HepG2 (cell line): Measurements from ENCODE around the gene PPDPF. TPM values are rescaled to one million over a fixed set of nuclear protein-coding genes. Genes with fewer than 3 reads are reported as not detected.

Experiments
- AKNA ChIP-seq: sonication (generic); formaldehyde crosslinking; IDR thresholded peaks from 2 replicates; pipeline ENCODE4 v1.4.0; 2020; ENCODE audit warnings: missing genetic modification reagents, borderline replicate concordance
- BORCS8-MEF2B ChIP-seq: sonication (generic); formaldehyde crosslinking; IDR thresholded peaks from 2 replicates; pipeline ENCODE4 v1.8.0; 2022; ENCODE audit warnings: mild to moderate bottlenecking, missing genetic modification reagents
- FOXA1 ChIP-seq, 2 experiments: fragments of 450-650 bp in 1 of 2; sonication (generic) in 1 of 2; formaldehyde crosslinking in 1 of 2; IDR thresholded peaks; 2 replicates each; pipeline versions ENCODE4 v1.4.0 to v1.6.1; 2016 to 2020; ENCODE audit warnings: missing genetic modification reagents in 1 of 2
- GATA4 ChIP-seq: sonication (generic); IDR thresholded peaks from 2 replicates; pipeline ENCODE4 v1.6.1; 2016; ENCODE audit warnings: antibody characterized with exemption, low read depth, borderline replicate concordance
- JUN ChIP-seq: sonication (generic); formaldehyde crosslinking; IDR thresholded peaks from 2 replicates; pipeline ENCODE4 v1.4.0; 2020; ENCODE audit warnings: mild to moderate bottlenecking, missing genetic modification reagents
- MYPOP ChIP-seq: sonication (generic); formaldehyde crosslinking; IDR thresholded peaks from 2 replicates; pipeline ENCODE4 v1.8.1; 2023; ENCODE audit warnings: mild to moderate bottlenecking, moderate library complexity, missing genetic modification reagents
- RCOR2 ChIP-seq: IDR thresholded peaks from 2 replicates; pipeline ENCODE4 v1.6.1; 2016; ENCODE audit warnings: missing biosample characterization, missing genetic modification reagents
- TBP ChIP-seq: sonication (generic); formaldehyde crosslinking; IDR thresholded peaks from 2 replicates; pipeline ENCODE4 v1.5.0; 2020; ENCODE audit warnings: missing genetic modification reagents
- THRA ChIP-seq: sonication (generic); formaldehyde crosslinking; IDR thresholded peaks from 2 replicates; pipeline ENCODE4 v1.4.0; 2020; ENCODE audit warnings: missing genetic modification reagents, borderline replicate concordance
- THYN1 ChIP-seq: sonication (generic); formaldehyde crosslinking; IDR thresholded peaks from 2 replicates; pipeline ENCODE4 v1.8.1; 2023; ENCODE audit warnings: low read depth, mild to moderate bottlenecking, moderate library complexity, missing genetic modification reagents, borderline replicate concordance
- YEATS2 ChIP-seq: sonication (generic); formaldehyde crosslinking; IDR thresholded peaks from 2 replicates; pipeline ENCODE4 v1.4.0; 2020; ENCODE audit warnings: missing genetic modification reagents, borderline replicate concordance
- ZFP62 ChIP-seq: sonication (generic); formaldehyde crosslinking; IDR thresholded peaks from 2 replicates; pipeline ENCODE4 v1.4.0; 2020; ENCODE audit warnings: missing genetic modification reagents
- ZNF160 ChIP-seq: sonication (generic); formaldehyde crosslinking; IDR thresholded peaks from 2 replicates; pipeline ENCODE4 v1.8.0; 2022; ENCODE audit warnings: mild to moderate bottlenecking, inconsistent platforms, missing genetic modification reagents
- ZNF282 ChIP-seq: fragments of 450-650 bp; IDR thresholded peaks from 2 replicates; pipeline ENCODE4 v1.6.1; 2018; ENCODE audit not compliant: partially characterized antibody
- ZNF33A ChIP-seq: sonication (generic); formaldehyde crosslinking; IDR thresholded peaks from 2 replicates; pipeline ENCODE4 v1.5.1; 2020; ENCODE audit warnings: missing genetic modification reagents, mild to moderate bottlenecking, moderate library complexity, borderline replicate concordance
- ZNF432 ChIP-seq: sonication (generic); formaldehyde crosslinking; IDR thresholded peaks from 2 replicates; pipeline ENCODE4 v1.5.0; 2020; ENCODE audit warnings: missing genetic modification reagents, mild to moderate bottlenecking, borderline replicate concordance
- ZNF768 ChIP-seq: sonication (generic); formaldehyde crosslinking; IDR thresholded peaks from 2 replicates; pipeline ENCODE4 v1.4.0; 2020; ENCODE audit warnings: missing genetic modification reagents
- polyA plus RNA-seq, 8 experiments: library from polyadenylated mRNA; depleted of rRNA in 3 of 8; stranded (reverse) in 7 of 8; unstranded in 1 of 8; fragments of >200 nt; fragmentation: Illumina TruSeq in 4 of 8; extraction: Trizol in 4 of 8; gene quantifications; 2 replicates each; pipeline versions ENCODE4 v1.2.1 to v1.2.3, GENCODE V29; 2011 to 2016; ENCODE audit warnings: low read depth in 4 of 8, missing spikeins in 1 of 8, mixed read lengths in 1 of 8; ENCODE audit not compliant: insufficient read depth in 1 of 8
- total RNA-seq, 5 experiments: library from RNA; depleted of rRNA; stranded (reverse); fragments of >200 nt; fragmentation: Illumina TruSeq; extraction: Trizol; gene quantifications; 2 replicates each; pipeline ENCODE4 v1.2.3, GENCODE V29; 2016; ENCODE audit warnings: low read depth in 1 of 5
- TF ChIP-seq, protein P1 (sequence below): sonication (generic); formaldehyde crosslinking; IDR thresholded peaks from 2 replicates; pipeline ENCODE4 v1.5.0; 2020; ENCODE audit warnings: missing genetic modification reagents, mild to moderate bottlenecking, borderline replicate concordance
- TF ChIP-seq, protein P2 (sequence below): sonication (generic); IDR thresholded peaks from 2 replicates; pipeline ENCODE4 v1.6.1; 2016; ENCODE audit warnings: low read depth, borderline replicate concordance

The PPDPF gene
- total and polyA plus RNA-seq, 2 of the 13 experiments (the other 11 are each of a cell fraction or from before 2014, with no cell fraction given): 1.8 to 7.0 TPM

DNA sequence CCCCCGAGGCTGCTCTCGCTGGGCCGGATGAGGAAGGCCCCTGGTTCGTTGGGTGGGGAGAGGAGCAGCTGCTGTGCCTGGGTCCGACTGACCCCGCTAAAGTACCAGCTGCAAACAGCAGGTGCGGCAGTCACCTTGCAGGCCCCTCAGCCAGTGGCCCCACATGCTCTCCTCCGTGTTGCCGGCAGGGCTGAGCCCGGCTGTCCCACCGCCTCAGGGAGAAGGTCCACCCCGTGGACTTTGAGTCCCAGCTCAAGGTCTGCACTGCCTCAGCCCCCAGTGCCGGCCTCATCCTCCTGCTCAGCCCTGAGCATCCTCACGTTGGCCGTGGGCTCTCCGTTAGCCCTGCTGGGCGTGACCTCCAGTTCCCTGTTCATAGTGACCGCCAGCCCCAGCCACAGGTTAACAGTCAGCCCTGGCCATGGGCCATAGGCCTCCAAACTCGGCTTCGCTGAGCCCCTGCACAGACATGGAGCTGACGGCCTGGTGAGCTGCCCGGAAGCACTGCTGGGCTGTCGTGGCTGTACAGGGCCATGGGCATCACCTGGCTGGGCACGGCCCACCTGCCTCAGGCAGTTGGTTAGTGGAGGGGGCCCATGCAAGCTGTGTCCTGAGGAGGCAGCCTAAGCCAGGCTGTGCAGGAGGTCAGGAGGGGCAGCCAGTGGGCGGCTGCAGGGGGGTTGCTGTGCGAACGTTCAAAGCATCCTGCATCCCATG, 23.8 kb downstream of the PPDPF start (continued):
- no peak for TF ChIP-seq GATA4
- no peak for TF ChIP-seq ZNF160
- TF ChIP-seq, protein P1, sequence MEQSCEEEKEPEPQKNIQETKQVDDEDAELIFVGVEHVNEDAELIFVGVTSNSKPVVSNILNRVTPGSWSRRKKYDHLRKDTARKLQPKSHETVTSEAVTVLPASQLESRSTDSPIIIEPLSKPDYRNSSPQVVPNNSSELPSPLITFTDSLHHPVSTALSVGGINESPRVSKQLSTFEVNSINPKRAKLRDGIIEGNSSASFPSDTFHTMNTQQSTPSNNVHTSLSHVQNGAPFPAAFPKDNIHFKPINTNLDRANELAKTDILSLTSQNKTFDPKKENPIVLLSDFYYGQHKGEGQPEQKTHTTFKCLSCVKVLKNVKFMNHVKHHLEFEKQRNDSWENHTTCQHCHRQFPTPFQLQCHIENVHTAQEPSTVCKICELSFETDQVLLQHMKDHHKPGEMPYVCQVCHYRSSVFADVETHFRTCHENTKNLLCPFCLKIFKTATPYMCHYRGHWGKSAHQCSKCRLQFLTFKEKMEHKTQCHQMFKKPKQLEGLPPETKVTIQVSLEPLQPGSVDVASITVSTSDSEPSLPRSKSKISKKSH (CRISPR knock-in tag): no peak
- TF ChIP-seq RCOR2 (CRISPR knock-in tag): peak; percentile 50; the same call in 1 of the 2 replicates
- TF ChIP-seq, protein P2, sequence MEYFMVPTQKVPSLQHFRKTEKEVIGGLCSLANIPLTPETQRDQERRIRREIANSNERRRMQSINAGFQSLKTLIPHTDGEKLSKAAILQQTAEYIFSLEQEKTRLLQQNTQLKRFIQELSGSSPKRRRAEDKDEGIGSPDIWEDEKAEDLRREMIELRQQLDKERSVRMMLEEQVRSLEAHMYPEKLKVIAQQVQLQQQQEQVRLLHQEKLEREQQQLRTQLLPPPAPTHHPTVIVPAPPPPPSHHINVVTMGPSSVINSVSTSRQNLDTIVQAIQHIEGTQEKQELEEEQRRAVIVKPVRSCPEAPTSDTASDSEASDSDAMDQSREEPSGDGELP: peak; percentile 44; the same call in 1 of the 2 replicates
- TF ChIP-seq TBP (CRISPR knock-in tag): no peak
- no peak for TF ChIP-seq AKNA
- no peak for TF ChIP-seq THYN1 (CRISPR knock-in tag)
- no peak for TF ChIP-seq YEATS2 (CRISPR knock-in tag)
- 0 out of 2 replicates have a peak, but pooled peaks have one; percentile 11 for TF ChIP-seq THRA (CRISPR knock-in tag)
- no peak for TF ChIP-seq ZNF33A
- TF ChIP-seq MYPOP (CRISPR knock-in tag): no peak
- TF ChIP-seq ZNF282: no peak
- no peak for TF ChIP-seq JUN (CRISPR knock-in tag)
- TF ChIP-seq ZNF432 (CRISPR knock-in tag): no peak
- 0 out of 2 replicates have a peak, but pooled peaks have one; percentile 41 for TF ChIP-seq BORCS8-MEF2B (CRISPR knock-in tag)
- no peak for TF ChIP-seq ZNF768 (CRISPR knock-in tag)
- TF ChIP-seq FOXA1 (IDR thresholded peaks at IDR 0.05): no peak
- no peak for TF ChIP-seq FOXA1 (CRISPR knock-in tag; IDR thresholded peaks at IDR 0.05)
- TF ChIP-seq ZFP62 (CRISPR knock-in tag): no peak
